Peyer's patch (tissue), 4 donors: ENCODE data around the gene ABCD4. TPM values are rescaled to one million over a fixed set of nuclear protein-coding genes. Genes with fewer than 3 reads are reported as not detected.

Experiments
- DNase-seq, 3 donors: peaks; one replicate each; pipeline ENCODE4 v3.0.0-alpha.2; 2017 to 2019
- H3K27ac ChIP-seq, 4 donors: fragments of 200-600 bp; sonication (generic); one replicate each; pipeline ENCODE4 v1.5.1; 2016 to 2019
- H3K27me3 ChIP-seq, 2 donors: fragments of 200-600 bp; sonication (generic); one replicate each; pipeline ENCODE4 v1.5.1; 2019
- H3K36me3 ChIP-seq, 3 donors: fragments of 200-600 bp; sonication (generic); one replicate each; pipeline ENCODE4 v1.5.1; 2016 to 2019
- H3K4me1 ChIP-seq, 4 donors: fragments of 200-600 bp; sonication (generic); one replicate each; pipeline ENCODE4 v1.5.1; 2016 to 2019
- H3K4me3 ChIP-seq, 4 donors: fragments of 200-600 bp; sonication (generic); 1 replicate in 3 of 4; 2 replicates in 1 of 4; pipeline ENCODE4 v1.5.1; 2016 to 2019; ENCODE audit warnings: mild to moderate bottlenecking in 1 of 4
- H3K9me3 ChIP-seq, 4 donors: fragments of 200-600 bp; sonication (generic); one replicate each; pipeline ENCODE4 v1.5.1; 2016 to 2019; ENCODE audit warnings: mild to moderate bottlenecking in 1 of 4
- POLR2A ChIP-seq, 2 donors: fragments of 450-650 bp; IDR thresholded peaks; one replicate each; pipeline ENCODE4 v1.5.1; 2017; ENCODE audit warnings: antibody characterized with exemption in 2 of 2, mild to moderate bottlenecking in 2 of 2, moderate library complexity in 2 of 2
- total RNA-seq, 4 donors: library from RNA; depleted of rRNA; stranded (reverse); fragments of >200 nt; gene quantifications; one replicate each; pipeline ENCODE4 v1.1.0, GENCODE V29; 2016
- TF ChIP-seq, protein P1 (sequence below), 6 experiments: fragments of 450-650 bp in 4 of 6; fragments of 200-600 bp in 2 of 6; sonication (generic) in 1 of 6; IDR thresholded peaks; one replicate each; pipeline ENCODE4 v1.5.1; 2017 to 2019; ENCODE audit warnings: antibody characterized with exemption in 6 of 6, mild to moderate bottlenecking in 3 of 6, moderate library complexity in 1 of 6

ABCD4 gene
- total RNA-seq, 4 donors from 2014 or later = 89.1 to 139 (median 107) TPM

DNA sequence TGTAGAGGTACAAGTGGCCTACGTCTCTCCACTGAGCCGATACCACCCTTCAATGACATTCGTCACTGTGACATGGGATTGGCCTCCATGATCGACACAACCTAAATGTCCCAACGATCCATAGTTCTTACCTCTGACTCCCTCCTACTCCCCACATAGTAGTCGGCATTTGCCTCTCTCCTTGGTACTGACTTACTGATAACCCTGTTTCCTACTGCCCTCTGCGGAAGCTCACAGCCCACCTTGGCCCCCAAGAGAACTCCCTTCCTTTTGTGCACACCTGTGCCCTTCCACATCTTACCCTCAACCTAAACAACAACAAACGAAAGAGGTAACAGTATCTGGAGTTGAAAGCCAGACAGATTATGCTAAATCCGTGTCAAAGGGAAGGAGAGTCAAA is 39.6 kb downstream of the ABCD4 start:
- TF ChIP-seq, protein P1, sequence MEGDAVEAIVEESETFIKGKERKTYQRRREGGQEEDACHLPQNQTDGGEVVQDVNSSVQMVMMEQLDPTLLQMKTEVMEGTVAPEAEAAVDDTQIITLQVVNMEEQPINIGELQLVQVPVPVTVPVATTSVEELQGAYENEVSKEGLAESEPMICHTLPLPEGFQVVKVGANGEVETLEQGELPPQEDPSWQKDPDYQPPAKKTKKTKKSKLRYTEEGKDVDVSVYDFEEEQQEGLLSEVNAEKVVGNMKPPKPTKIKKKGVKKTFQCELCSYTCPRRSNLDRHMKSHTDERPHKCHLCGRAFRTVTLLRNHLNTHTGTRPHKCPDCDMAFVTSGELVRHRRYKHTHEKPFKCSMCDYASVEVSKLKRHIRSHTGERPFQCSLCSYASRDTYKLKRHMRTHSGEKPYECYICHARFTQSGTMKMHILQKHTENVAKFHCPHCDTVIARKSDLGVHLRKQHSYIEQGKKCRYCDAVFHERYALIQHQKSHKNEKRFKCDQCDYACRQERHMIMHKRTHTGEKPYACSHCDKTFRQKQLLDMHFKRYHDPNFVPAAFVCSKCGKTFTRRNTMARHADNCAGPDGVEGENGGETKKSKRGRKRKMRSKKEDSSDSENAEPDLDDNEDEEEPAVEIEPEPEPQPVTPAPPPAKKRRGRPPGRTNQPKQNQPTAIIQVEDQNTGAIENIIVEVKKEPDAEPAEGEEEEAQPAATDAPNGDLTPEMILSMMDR (IDR thresholded peaks at IDR 0.05) = no peak
- no peak for TF ChIP-seq POLR2A (IDR thresholded peaks at IDR 0.05)
- Histone ChIP-seq H3K27me3 (peaks cover 0 to 3% of the 10 kb centered on the region in 2 donors), H3K4me1 (peaks cover 0 to 4% (median 1%) of the 10 kb centered on the region in 4 donors), H3K27ac (no peak overlapping the region), H3K4me3 (no peak overlapping the region), H3K36me3 (no peaks in the 10 kb centered on the region), H3K9me3 (no peaks in the 10 kb centered on the region)
- DNase-seq = no peak

DNA sequence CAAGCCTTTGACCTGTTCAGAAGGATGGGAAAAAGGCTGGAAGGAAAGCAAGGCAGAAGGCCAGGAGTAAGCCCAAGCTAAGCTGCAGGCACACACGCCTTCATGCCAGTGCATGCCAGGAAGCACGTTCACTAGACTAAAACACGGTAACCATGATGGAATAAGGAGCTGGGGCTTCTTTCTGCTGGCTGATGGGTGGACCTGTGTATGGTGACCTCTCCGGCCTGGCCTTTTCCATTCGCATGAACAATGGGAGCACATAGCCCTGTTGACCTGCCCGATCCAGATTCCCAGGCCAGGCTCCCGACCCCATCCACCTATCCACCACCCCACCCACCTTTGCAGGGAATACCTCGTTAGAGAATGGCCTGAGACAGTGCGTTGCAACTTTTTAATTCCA is 40.7 kb downstream of the ABCD4 start:
- Histone ChIP-seq H3K36me3 (no peaks in the 10 kb centered on the region), H3K27me3 (peaks cover 0 to 8% of the 10 kb centered on the region in 2 donors), H3K4me1 (peaks cover 0 to 12% (median 7%) of the 10 kb centered on the region in 4 donors), H3K4me3 (no peak overlapping the region), H3K9me3 (no peaks in the 10 kb centered on the region), H3K27ac (no peak overlapping the region)
- TF ChIP-seq, protein P1 (IDR thresholded peaks at IDR 0.05) = no peak
- no peak for DNase-seq

DNA sequence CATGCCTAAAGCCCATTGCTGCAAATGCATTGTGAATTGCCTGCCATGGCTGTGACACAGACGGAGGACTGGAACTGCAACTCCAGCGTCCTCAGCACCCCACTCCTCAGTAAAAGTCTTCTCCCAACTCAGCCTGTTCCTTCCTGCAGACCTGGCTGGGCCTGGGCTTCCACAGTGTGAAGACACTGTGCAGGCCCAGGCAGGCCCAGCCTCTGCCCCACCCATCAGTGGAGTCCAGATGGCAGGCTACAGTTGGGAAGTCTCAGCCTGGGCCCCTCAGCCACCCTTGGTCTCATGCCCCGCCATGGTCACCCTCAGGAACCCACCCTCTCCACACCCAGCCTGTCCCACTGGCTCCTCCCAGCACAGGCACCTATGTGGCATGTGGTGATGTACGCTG is 41.4 kb downstream of the ABCD4 start:
- no peak for DNase-seq
- no peaks in the 10 kb centered on the region for H3K36me3 ChIP-seq
- TF ChIP-seq, protein P1 (IDR thresholded peaks at IDR 0.05) = no peak
- no peak for TF ChIP-seq POLR2A (IDR thresholded peaks at IDR 0.05)
- no peaks in the 10 kb centered on the region for H3K9me3 ChIP-seq
- H3K27me3 ChIP-seq = peaks cover 0 to 8% of the 10 kb centered on the region in 2 donors
- H3K27ac ChIP-seq = no peak overlapping the region
- H3K4me3 ChIP-seq = no peak overlapping the region
- H3K4me1 ChIP-seq = peaks cover 0 to 15% (median 9%) of the 10 kb centered on the region in 4 donors

DNA sequence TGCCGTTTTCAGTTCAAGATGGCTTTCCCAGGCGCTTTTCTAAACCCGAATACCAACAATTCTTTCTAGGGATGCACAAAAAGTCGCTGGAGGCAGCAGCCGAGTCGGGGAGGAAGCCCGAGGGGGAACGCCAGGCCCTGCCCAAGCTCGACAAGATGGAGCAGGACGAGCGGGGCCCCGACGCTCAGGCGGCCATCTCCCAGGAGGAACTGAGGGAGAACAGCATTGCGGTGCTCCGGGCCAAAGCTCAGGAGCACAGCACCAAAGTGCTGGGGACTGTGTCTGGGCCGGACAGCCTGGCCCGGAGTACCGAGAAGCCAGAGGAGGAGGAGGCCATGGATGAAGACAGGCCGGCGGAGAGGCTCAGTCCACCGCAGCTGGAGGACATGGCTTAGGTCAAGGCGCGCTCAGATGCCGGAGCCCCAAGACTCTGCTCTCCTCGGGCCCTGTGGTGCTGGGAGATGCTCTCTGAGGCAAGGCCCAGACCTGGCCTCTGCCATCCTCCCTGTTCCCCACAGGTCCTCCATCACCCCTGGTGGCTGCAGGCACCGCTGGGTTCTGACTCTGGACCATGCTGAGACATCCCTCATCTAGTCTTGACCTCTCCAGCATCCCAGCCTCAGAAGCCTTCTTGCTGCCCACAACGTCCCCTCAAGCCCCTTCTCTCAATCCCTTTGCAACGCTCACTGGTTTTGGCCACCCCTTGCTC is 42.1 kb downstream of the ABCD4 start:
- H3K4me1 ChIP-seq = peaks cover 0 to 15% (median 9%) of the 10 kb centered on the region in 4 donors
- H3K27ac ChIP-seq = no peak overlapping the region
- no peak for TF ChIP-seq POLR2A (IDR thresholded peaks at IDR 0.05)
- TF ChIP-seq, protein P1 (IDR thresholded peaks at IDR 0.05) = no peak
- H3K27me3 ChIP-seq = peaks cover 0 to 8% of the 10 kb centered on the region in 2 donors
- no peaks in the 10 kb centered on the region for H3K9me3 ChIP-seq
- H3K4me3 ChIP-seq = no peak overlapping the region
- H3K36me3 ChIP-seq = no peaks in the 10 kb centered on the region
- DNase-seq = no peak

DNA sequence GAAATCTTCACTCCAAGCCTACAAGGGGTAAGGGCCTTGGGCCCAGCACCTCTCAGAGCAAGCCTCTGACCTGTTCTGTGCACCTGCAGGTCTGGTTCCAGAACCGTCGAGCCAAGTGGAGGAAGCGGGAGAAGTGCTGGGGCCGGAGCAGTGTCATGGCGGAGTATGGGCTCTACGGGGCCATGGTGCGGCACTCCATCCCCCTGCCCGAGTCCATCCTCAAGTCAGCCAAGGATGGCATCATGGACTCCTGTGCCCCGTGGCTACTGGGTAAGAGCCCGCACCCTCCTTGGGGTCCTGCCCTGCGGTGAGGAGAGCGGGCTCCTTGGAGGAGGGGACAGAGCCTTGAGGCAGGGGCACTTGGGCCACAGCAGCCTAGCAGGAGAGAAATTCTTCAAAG is 43.2 kb downstream of the ABCD4 start:
- no peak for DNase-seq
- H3K27me3 ChIP-seq = peaks cover 0 to 8% of the 10 kb centered on the region in 2 donors
- no peak overlapping the region for H3K4me3 ChIP-seq
- no peaks in the 10 kb centered on the region for H3K9me3 ChIP-seq
- no peak overlapping the region for H3K27ac ChIP-seq
- H3K4me1 ChIP-seq = peaks cover 0 to 15% (median 9%) of the 10 kb centered on the region in 4 donors
- TF ChIP-seq POLR2A (IDR thresholded peaks at IDR 0.05) = no peak
- TF ChIP-seq, protein P1 (IDR thresholded peaks at IDR 0.05) = no peak
- H3K36me3 ChIP-seq = no peaks in the 10 kb centered on the region
